Esophagus (tissue), 2 donors: ENCODE data around the gene ZNRF2. TPM values are rescaled to one million over a fixed set of nuclear protein-coding genes. Genes with fewer than 3 reads are reported as not detected.
A peak's percentile ranks its signal among the peaks of the same experiment; 100 is the strongest.

Source experiments
- H3K27ac ChIP-seq, 2 donors: one replicate each; pipeline ENCODE4 v1.5.1; 2013; ENCODE audit warnings: low read depth in 2 of 2, mild to moderate bottlenecking in 2 of 2, inconsistent platforms in 1 of 2, low read length in 1 of 2, moderate library complexity in 1 of 2
- H3K27me3 ChIP-seq, 2 donors: one replicate each; pipeline ENCODE4 v1.6.1; 2013; ENCODE audit warnings: low read length in 2 of 2, control low read depth in 1 of 2, mild to moderate bottlenecking in 1 of 2; ENCODE audit not compliant: insufficient read depth in 2 of 2, control insufficient read depth in 1 of 2
- H3K36me3 ChIP-seq, 2 donors: one replicate each; pipeline ENCODE4 v1.6.1; 2013; ENCODE audit warnings: low read length in 1 of 2; ENCODE audit not compliant: control insufficient read depth in 2 of 2, insufficient read depth in 2 of 2
- H3K4me1 ChIP-seq, 2 donors: one replicate each; pipeline ENCODE4 v1.6.1; 2013; ENCODE audit warnings: low read length in 1 of 2; ENCODE audit not compliant: control insufficient read depth in 2 of 2, insufficient read depth in 2 of 2
- H3K4me3 ChIP-seq, 2 donors: one replicate each; pipeline ENCODE4 v1.5.1; 2013; ENCODE audit warnings: low read length in 2 of 2, mild to moderate bottlenecking in 2 of 2, low read depth in 1 of 2, moderate library complexity in 1 of 2
- H3K9me3 ChIP-seq, 2 donors: one replicate each; pipeline ENCODE4 v1.6.1; 2013; ENCODE audit warnings: mild to moderate bottlenecking in 2 of 2, low read depth in 1 of 2, low read length in 1 of 2, moderate library complexity in 1 of 2; ENCODE audit not compliant: control insufficient read depth in 2 of 2, insufficient read depth in 1 of 2
- WGBS, 2 donors: extraction: QIAGEN DNeasy Blood & Tissue Kit; methylation state at CpG; one replicate each; pipeline ENCODE4 v1.1.7; 2013; 5-methylcytosine and 5-hydroxymethylcytosine counted together
- polyA plus RNA-seq, 2 donors: library from polyadenylated mRNA; stranded (reverse); fragments of 200-250 nt; gene quantifications; one replicate each; pipeline ENCODE4 v1.2.3, GENCODE V29; 2013
- donor health status: healthy with polysubstance abuse.
- donor health status: Bipolar disorder and iron deficiency.

Gene ZNRF2
- polyA plus RNA-seq: 1 to 10 TPM; 7.9 to 9.0 TPM

GRCh38 chr7:30284298-30285066 lies at the start of gene ZNRF2:
ZNRF2 (plus strand) TSS chr7:30284597; CDS start chr7:30285358, 761 bp downstream.
- H3K4me3 ChIP-seq: peak within 1 kb of the TSS; percentile 88 to 98
- peak within 1 kb of the TSS; percentile 100 for H3K27ac ChIP-seq
- 0% methylated on average over 49 to 96 of the region's 96 CpGs for WGBS, 2 donors
- no peaks in the 10 kb centered on the region for H3K9me3 ChIP-seq
- no peaks in the 10 kb centered on the region for H3K27me3 ChIP-seq
- H3K36me3 ChIP-seq: no peaks in the 10 kb centered on the region
- peaks cover 0 to 2% of the 10 kb centered on the region in 2 donors for H3K4me1 ChIP-seq

DNA sequence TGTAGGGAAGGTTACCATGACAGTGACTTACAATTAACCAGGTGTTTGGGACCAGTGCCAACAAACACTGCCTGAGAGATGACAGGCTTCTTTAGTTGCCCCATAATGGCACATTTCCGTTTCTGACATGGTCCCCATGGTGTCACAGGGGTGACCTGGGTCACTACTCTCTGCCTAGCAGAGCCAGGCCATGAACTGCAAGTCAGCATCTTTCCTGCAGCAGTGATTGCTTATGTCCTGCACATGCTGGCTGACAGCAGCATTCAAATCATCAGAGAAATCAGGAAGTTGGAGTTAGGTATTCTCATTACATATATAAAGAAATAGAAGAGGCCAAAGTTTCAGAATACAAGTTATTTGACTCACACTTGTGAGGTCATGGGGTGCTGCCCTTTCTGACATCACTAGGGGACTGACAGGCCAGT lies 47.1 kb upstream of the ZNRF2 start:
- no peaks in the 10 kb centered on the region for H3K36me3 ChIP-seq
- no peaks in the 10 kb centered on the region for H3K27me3 ChIP-seq
- no peak overlapping the region for H3K4me3 ChIP-seq
- WGBS, 2 donors: 50 to 63% methylated on average over 1 of the region's 1 CpG
- H3K9me3 ChIP-seq: no peaks in the 10 kb centered on the region
- H3K27ac ChIP-seq: no peak overlapping the region
- H3K4me1 ChIP-seq: peaks cover 0 to 3% of the 10 kb centered on the region in 2 donors

- H3K4me3 ChIP-seq: no peak overlapping the region
- H3K36me3 ChIP-seq: no peaks in the 10 kb centered on the region
- H3K27me3 ChIP-seq: no peaks in the 10 kb centered on the region
- H3K4me1 ChIP-seq: peaks cover 0 to 3% of the 10 kb centered on the region in 2 donors
- H3K27ac ChIP-seq: peak overlapping the region in 1 of 2 donors; percentile 14
- no peaks in the 10 kb centered on the region for H3K9me3 ChIP-seq
These were observed 45.5 kb upstream of the ZNRF2 start for GRCh38 chr7:30238721-30239441.

GRCh38 chr7:30240106-30240800 lies 44.1 kb upstream of the ZNRF2 start:
- Histone ChIP-seq H3K36me3 (no peaks in the 10 kb centered on the region), H3K4me1 (peaks cover 0 to 3% of the 10 kb centered on the region in 2 donors), H3K4me3 (no peak overlapping the region), H3K27me3 (no peaks in the 10 kb centered on the region), H3K9me3 (no peaks in the 10 kb centered on the region), H3K27ac (no peak overlapping the region)
- 50 to 62% methylated on average over 6 of the region's 6 CpGs for WGBS, 2 donors

GRCh38 chr7:30241767-30242166 lies 42.6 kb upstream of the ZNRF2 start:
- Histone ChIP-seq H3K9me3 (no peaks in the 10 kb centered on the region), H3K4me1 (peaks cover 0 to 3% of the 10 kb centered on the region in 2 donors), H3K27ac (no peak overlapping the region), H3K27me3 (no peaks in the 10 kb centered on the region), H3K4me3 (no peak overlapping the region), H3K36me3 (no peaks in the 10 kb centered on the region)
- WGBS, 2 donors: 77 to 99% methylated on average over 2 of the region's 2 CpGs

DNA sequence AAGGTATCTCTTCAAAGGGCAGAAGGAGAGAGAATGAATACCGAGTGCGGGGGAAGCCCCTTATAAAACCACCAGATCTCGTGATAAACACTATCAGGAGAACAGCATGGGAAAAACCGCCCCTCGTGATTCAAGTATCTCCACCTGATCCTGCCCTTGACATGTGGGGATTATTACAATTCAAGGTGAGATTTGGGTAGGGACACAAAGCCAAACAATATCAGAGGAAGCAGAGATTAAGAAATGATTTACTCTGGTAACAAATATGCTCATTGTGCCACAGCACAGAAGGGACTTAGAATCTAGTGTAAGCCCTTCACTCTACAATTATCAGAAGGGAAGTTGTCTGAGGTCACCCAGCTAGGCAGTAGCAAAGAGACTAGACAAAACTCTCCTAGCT lies 40.1 kb upstream of the ZNRF2 start:
- peaks cover 0 to 3% of the 10 kb centered on the region in 2 donors for H3K4me1 ChIP-seq
- no peaks in the 10 kb centered on the region for H3K36me3 ChIP-seq
- H3K4me3 ChIP-seq: no peak overlapping the region
- WGBS, 2 donors: 80 to 90% methylated on average over 5 of the region's 5 CpGs
- H3K27me3 ChIP-seq: no peaks in the 10 kb centered on the region
- H3K27ac ChIP-seq: no peak overlapping the region
- no peaks in the 10 kb centered on the region for H3K9me3 ChIP-seq

DNA sequence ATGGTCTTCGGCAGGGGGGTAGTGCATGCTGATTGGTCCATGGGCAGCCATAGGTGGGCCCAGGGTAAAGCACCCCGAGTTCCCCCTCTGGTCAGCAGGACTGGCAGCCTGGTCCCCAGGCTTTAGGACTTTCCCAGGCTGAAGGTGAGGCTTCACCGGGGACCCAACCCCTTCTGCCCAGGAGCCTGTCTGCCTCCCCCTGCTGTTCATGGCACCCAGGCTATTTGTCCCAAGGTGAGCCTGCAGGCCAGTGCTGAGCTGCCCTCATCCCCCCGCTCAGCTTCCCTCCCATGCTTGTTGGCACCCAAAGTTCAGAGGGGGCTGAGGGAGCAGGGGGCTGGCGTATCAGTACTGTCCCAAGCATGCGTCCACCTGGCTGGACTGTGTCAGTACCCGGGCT lies 38.5 kb upstream of the ZNRF2 start:
- no peaks in the 10 kb centered on the region for H3K27me3 ChIP-seq
- no peak overlapping the region for H3K4me3 ChIP-seq
- H3K9me3 ChIP-seq: no peaks in the 10 kb centered on the region
- H3K27ac ChIP-seq: no peak overlapping the region
- H3K36me3 ChIP-seq: no peaks in the 10 kb centered on the region
- 86 to 95% methylated on average over 7 of the region's 7 CpGs for WGBS, 2 donors
- H3K4me1 ChIP-seq: no peaks in the 10 kb centered on the region

GRCh38 chr7:30246392-30246791 lies 38.0 kb upstream of the ZNRF2 start:
- Histone ChIP-seq H3K4me1 (no peaks in the 10 kb centered on the region), H3K4me3 (no peak overlapping the region), H3K27me3 (no peaks in the 10 kb centered on the region), H3K9me3 (no peaks in the 10 kb centered on the region), H3K27ac (no peak overlapping the region), H3K36me3 (no peaks in the 10 kb centered on the region)
- 91 to 94% methylated on average over 8 of the region's 8 CpGs for WGBS, 2 donors

DNA sequence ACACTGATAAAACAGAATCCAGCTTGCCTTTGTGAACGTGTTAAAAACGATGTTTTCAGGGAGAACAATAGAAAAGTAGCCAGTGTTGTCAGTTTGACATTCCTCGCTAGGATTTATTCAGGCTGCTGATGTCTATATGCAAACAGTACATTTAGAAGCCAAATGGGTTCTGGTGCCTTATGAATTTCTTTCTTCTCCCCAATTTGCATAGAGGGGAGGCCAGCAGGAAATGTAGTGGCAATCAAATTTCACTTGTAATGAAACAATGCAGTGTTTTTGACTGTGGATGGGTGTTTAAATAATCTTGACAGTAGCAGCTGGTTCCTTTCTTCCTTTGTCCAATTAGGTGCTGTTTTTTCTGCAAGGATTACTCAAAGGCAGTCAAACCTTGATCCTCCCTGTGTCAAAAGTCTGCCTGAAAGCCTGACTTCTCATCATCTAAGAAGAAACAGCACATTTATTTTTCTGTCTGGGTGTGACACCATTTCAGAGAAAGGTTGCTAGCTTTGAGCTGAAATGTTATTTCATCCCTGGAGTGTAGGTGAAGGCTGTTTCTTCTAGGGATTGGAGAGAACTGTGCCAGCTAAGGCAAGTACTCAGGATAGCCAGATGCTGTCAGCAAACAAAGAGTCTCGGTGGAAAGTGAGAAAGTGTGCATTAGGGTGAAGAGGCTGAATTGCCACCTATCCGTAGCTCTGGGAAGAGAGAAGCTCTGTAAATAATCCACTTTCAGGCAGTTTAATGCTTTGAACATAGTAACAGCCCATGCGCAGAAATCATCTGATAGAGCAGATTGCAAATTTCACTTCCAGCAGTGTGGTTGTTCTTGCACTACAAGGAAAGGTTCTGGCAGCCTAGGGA lies 36.6 kb upstream of the ZNRF2 start:
- Histone ChIP-seq H3K4me1 (peaks cover 0 to under 1% of the 10 kb centered on the region in 2 donors), H3K9me3 (no peaks in the 10 kb centered on the region), H3K36me3 (no peaks in the 10 kb centered on the region), H3K27ac (no peak overlapping the region), H3K27me3 (no peaks in the 10 kb centered on the region), H3K4me3 (no peak overlapping the region)
- WGBS, 2 donors: 65 to 66% methylated on average over 6 of the region's 6 CpGs
